GM12878 (cell line): ENCODE measurements around the gene HK2. TPM values are rescaled to one million over a fixed set of nuclear protein-coding genes. Genes with fewer than 3 reads are reported as not detected.

Experiments
- ATAC-seq: fragments of 200-7000 bp; cut with Tn5 transposase; 3 replicates; pipeline ENCODE4 v1.9.1; 2020; ENCODE audit warnings: mild to moderate bottlenecking, moderate library complexity
- BruUV-seq: library from RNA; stranded (reverse); fragments of 400-500 nt; replicated peaks from 2 replicates; lab custom pipeline; 2021; lab: Mats Ljungman, UMichigan
- CTCF ChIA-PET: fragments of 300-600 bp; sonication (Branson Sonifier 250); formaldehyde crosslinking; extraction: SDS; loops from one replicate; lab custom pipeline; 2021; ENCODE audit warnings: inconsistent platforms; lab: Yijun Ruan, JAX
- POLR2A ChIA-PET: fragments of 350-600 bp; formaldehyde crosslinking; extraction: SDS; loops from one replicate; lab custom pipeline; 2021; ENCODE audit warnings: inconsistent platforms; lab: Charles Lee
- RAD21 ChIA-PET: fragments of 300-600 bp; sonication (Branson Sonifier 250); formaldehyde crosslinking; loops from one replicate; lab custom pipeline; 2023; ENCODE audit warnings: antibody characterized with exemption; ENCODE audit not compliant: unreplicated experiment; lab: Charles Lee
- SMC1A ChIA-PET: fragments of 300-600 bp; sonication (Branson Sonifier 250); formaldehyde crosslinking; loops from one replicate; lab custom pipeline; 2023; ENCODE audit not compliant: unreplicated experiment, uncharacterized antibody; lab: Charles Lee
- DNase-seq: peaks from one replicate; pipeline ENCODE4 v3.0.0-alpha.2; 2011; ENCODE audit warnings: low read depth, low spot score
- FAIRE-seq: peaks from 3 replicates; lab custom pipeline; 2011; peaks lifted over from hg19 to GRCh38; lab: Jason Lieb, UNC
- H2AFZ ChIP-seq: 2 replicates; pipeline ENCODE4 v1.6.0; 2011; ENCODE audit warnings: low read depth, low read length, control low read depth; ENCODE audit not compliant: control insufficient read depth
- H3K27ac ChIP-seq: 2 replicates; pipeline ENCODE4 v1.5.1; 2011; ENCODE audit warnings: control low read depth; ENCODE audit not compliant: control insufficient read depth, insufficient read depth
- H3K27me3 ChIP-seq, 2 experiments: replicated peaks in 1 of 2; 2 replicates each; pipeline versions ENCODE4 v1.6.0 to v1.6.1; 2011; ENCODE audit warnings: low read length in 1 of 2; ENCODE audit not compliant: control insufficient read depth in 2 of 2, insufficient read depth in 2 of 2
- H3K36me3 ChIP-seq, 2 experiments: 2 replicates each; pipeline ENCODE4 v1.5.1; 2011; ENCODE audit warnings: low read length in 1 of 2; ENCODE audit not compliant: control insufficient read depth in 2 of 2, insufficient read depth in 2 of 2
- H3K4me1 ChIP-seq: 2 replicates; pipeline ENCODE4 v1.6.1; 2011; ENCODE audit warnings: mild to moderate bottlenecking, low read length, moderate library complexity, mixed read lengths; ENCODE audit not compliant: control insufficient read depth, insufficient read depth
- H3K4me2 ChIP-seq: 2 replicates; pipeline ENCODE4 v1.6.0; 2011; ENCODE audit warnings: control low read depth; ENCODE audit not compliant: control insufficient read depth, insufficient read depth
- H3K4me3 ChIP-seq: fragments of 200-600 bp; sonication (generic); 2 replicates; pipeline ENCODE4 v1.5.1; 2016
- H3K79me2 ChIP-seq: 2 replicates; pipeline ENCODE4 v1.6.0; 2011; ENCODE audit warnings: low read length; ENCODE audit not compliant: control insufficient read depth, insufficient read depth
- H3K9ac ChIP-seq: 2 replicates; pipeline ENCODE4 v1.8.0; 2011; ENCODE audit warnings: low read length, control low read depth, mixed read lengths; ENCODE audit not compliant: control insufficient read depth, insufficient read depth
- H3K9me3 ChIP-seq: replicated peaks from 3 replicates; pipeline ENCODE4 v1.5.1; 2011; ENCODE audit warnings: mild to moderate bottlenecking, low read length; ENCODE audit not compliant: control insufficient read depth, insufficient read depth
- H4K20me1 ChIP-seq: 2 replicates; pipeline ENCODE4 v1.6.0; 2011; ENCODE audit not compliant: control insufficient read depth, insufficient read depth
- FOXK2 ChIP-seq: fragments of 450-650 bp; IDR thresholded peaks from 2 replicates; pipeline ENCODE4 v1.6.1; 2017; ENCODE audit warnings: mild to moderate bottlenecking, moderate library complexity
- IKZF1 ChIP-seq: fragments of 450-650 bp; conservative IDR thresholded peaks from 2 replicates; pipeline ENCODE4 v1.6.1; 2017; ENCODE audit warnings: antibody characterized with exemption, mild to moderate bottlenecking
- MYB ChIP-seq: fragments of 150-350 bp; IDR thresholded peaks from 2 replicates; pipeline ENCODE4 v1.6.1; 2014; ENCODE audit warnings: mild to moderate bottlenecking, low read depth, low read length, borderline replicate concordance
- POLR2AphosphoS2 ChIP-seq: IDR thresholded peaks from 2 replicates; pipeline ENCODE4 v1.6.1; 2011; ENCODE audit warnings: low read depth, mild to moderate bottlenecking, low read length, improper control_type of control experiment, moderate library complexity
- RAD21 ChIP-seq: IDR thresholded peaks from 2 replicates; pipeline ENCODE4 v1.6.1; 2011; ENCODE audit warnings: mild to moderate bottlenecking, low read depth, low read length, moderate library complexity; ENCODE audit not compliant: insufficient read depth
- STAT3 ChIP-seq: IDR thresholded peaks from 2 replicates; pipeline ENCODE4 v1.6.1; 2011; ENCODE audit warnings: low read depth, low read length, improper control_type of control experiment
- WGBS: methylation state at CpG from one replicate; pipeline ENCODE4 v1.1.6; 2016; ENCODE audit warnings: low lambda C conversion rate; ENCODE audit not compliant: insufficient replicate concordance, insufficient coverage; ENCODE audit errors: missing lambda C conversion rate; 5-methylcytosine and 5-hydroxymethylcytosine counted together
- in situ Hi-C: fragments of 300-500 bp; cut with MboI; formaldehyde crosslinking; loops from 9 replicates; pipeline ENCODE4 v1.14.3; 2018; ENCODE audit warnings: mixed read lengths
- intact Hi-C: fragments of 100-400 bp; cut with micrococcal nuclease; formaldehyde crosslinking; loops from one replicate; pipeline ENCODE4 v1.14.2; 2022; ENCODE audit not compliant: unreplicated experiment
- polyA plus RNA-seq, 11 experiments: library from polyadenylated mRNA; depleted of rRNA in 4 of 11; unstranded in 6 of 11; stranded (reverse) in 5 of 11; fragments of >200 nt; fragmentation: Nextera tagmentation in 4 of 11; fragmentation: Illumina TruSeq in 1 of 11; extraction: Ambion mirVana in 4 of 11; extraction: Trizol in 1 of 11; gene quantifications; 1 replicate in 1 of 11; 2 replicates in 10 of 11; pipeline versions ENCODE4 v1.2.1 to v1.2.3, GENCODE V29; 2011 to 2016; ENCODE audit warnings: inconsistent platforms in 2 of 11, missing spikeins in 2 of 11, low read depth in 1 of 11
- total RNA-seq, 4 experiments: library from RNA; depleted of rRNA in 3 of 4; stranded (reverse); fragments of >200 nt in 3 of 4; fragmentation: Illumina TruSeq in 1 of 4; extraction: Trizol in 1 of 4; gene quantifications; 2 replicates each; pipeline versions ENCODE4 v1.2.1 to v1.2.3, GENCODE V29; 2013 to 2021
- TF ChIP-seq, protein P1 (sequence below): fragments of 450-650 bp; IDR thresholded peaks from 2 replicates; pipeline ENCODE4 v1.6.1; 2017; ENCODE audit warnings: mild to moderate bottlenecking

The HK2 gene
- total and polyA plus RNA-seq, 10 of the 15 experiments (the other 5 are each of a cell fraction or from before 2014, with no cell fraction given): 5.0 to 73.1 (median 20.2) TPM

DNA sequence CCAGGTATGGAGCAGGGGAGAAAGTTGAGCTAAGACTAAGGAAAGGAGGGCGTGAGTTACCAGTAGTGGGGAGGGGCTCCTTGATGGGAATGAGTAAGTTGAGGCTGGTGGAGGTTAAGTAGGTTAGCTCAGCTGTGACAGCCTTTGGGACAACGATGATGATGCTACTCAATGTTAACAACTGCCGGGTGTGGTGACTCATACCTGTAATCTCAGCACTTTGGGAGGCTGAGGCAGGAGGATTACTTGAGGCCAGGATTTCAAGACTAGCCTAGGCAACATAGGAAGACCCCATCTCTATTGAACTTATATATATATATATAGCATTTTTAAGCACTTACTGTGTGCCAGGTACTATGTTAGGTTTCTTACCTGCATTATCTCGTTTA, 48.4 kb downstream of the HK2 start:
- no peak overlapping the region for H2AFZ ChIP-seq
- no peak overlapping the region for H3K4me3 ChIP-seq
- intact Hi-C loops (no loop called here), in situ Hi-C loops (no loop called here)
- ChIA-PET RAD21 (no interaction called here), CTCF (no interaction called here), POLR2A (no interaction called here), SMC1A (no interaction called here)
- no peaks in the 10 kb centered on the region for H3K9me3 ChIP-seq
- BruUV-seq: no TSS peak
- no peaks in the 10 kb centered on the region for H3K27me3 ChIP-seq
- 0 out of 2 replicates have a peak, but pooled peaks have one; percentile 28 for TF ChIP-seq POLR2AphosphoS2
- no peak for TF ChIP-seq MYB
- H3K4me1 ChIP-seq: no peaks in the 10 kb centered on the region
- ATAC-seq (no peak), DNase-seq (no peak), FAIRE-seq (no peak)
- no peak overlapping the region for H3K27ac ChIP-seq
- 80% methylated on average over 4 of the region's 4 CpGs for WGBS
- no peak overlapping the region for H3K4me2 ChIP-seq
- peaks cover 55 to 71% of the 10 kb centered on the region in 2 experiments for H3K36me3 ChIP-seq
- no peak overlapping the region for H3K9ac ChIP-seq
- H4K20me1 ChIP-seq: no peaks in the 10 kb centered on the region; the same call in 1 of the 2 replicates
- H3K79me2 ChIP-seq: no peaks in the 10 kb centered on the region

DNA sequence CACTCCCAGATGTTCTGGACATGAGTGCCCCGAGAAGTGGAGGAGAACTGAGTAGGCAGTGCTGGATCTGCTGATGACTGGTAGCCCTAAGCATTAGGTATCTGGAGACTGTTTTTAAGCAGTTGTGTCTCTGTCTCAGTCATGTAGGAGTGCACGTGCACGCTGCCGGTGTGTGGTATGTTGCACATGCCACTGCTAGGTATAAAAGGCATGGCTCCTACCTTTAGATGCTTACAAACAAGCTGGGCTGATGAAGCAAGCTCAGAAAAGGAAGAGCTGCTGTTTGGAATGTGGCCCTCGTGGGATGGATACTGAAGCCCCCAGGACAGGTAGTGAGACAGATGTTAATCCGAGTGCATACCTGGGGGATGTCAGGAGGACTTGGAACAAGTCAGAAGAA, 49.1 kb downstream of the HK2 start:
- Histone ChIP-seq H3K79me2 (no peaks in the 10 kb centered on the region), H3K9ac (no peak overlapping the region), H3K27me3 (no peaks in the 10 kb centered on the region), H3K36me3 (peaks cover 51 to 67% of the 10 kb centered on the region in 2 experiments), H3K27ac (no peak overlapping the region), H3K4me1 (no peaks in the 10 kb centered on the region), H4K20me1 (no peaks in the 10 kb centered on the region; the same call in 1 of the 2 replicates), H3K4me2 (no peak overlapping the region), H2AFZ (no peak overlapping the region), H3K4me3 (no peak overlapping the region), H3K9me3 (no peaks in the 10 kb centered on the region)
- DNase-seq (no peak), FAIRE-seq (no peak), ATAC-seq (no peak)
- CTCF ChIA-PET: interaction anchor here (1.8 to 2.2 kb wide), 3 partner anchors 8 to 192 kb away, joined by 5 to 7 read pairs (median 7); no protein-coding TSS in a partner anchor
- RAD21 ChIA-PET: interaction anchor here (0.9 kb wide), 1 partner anchor 34 kb away, joined by 3 read pairs; no protein-coding TSS in a partner anchor
- no TSS peak for BruUV-seq
- in situ Hi-C loops: no loop called here
- POLR2A ChIA-PET: no interaction called here
- SMC1A ChIA-PET: interaction anchor here (0.6 to 2.9 kb wide), 5 partner anchors 10 to 192 kb away, joined by 3 to 8 read pairs (median 3); no protein-coding TSS in a partner anchor
- 97% methylated on average over 6 of the region's 6 CpGs for WGBS
- intact Hi-C loops: no loop called here
- no peak for TF ChIP-seq STAT3
- TF ChIP-seq FOXK2: no peak
- TF ChIP-seq, protein P1, sequence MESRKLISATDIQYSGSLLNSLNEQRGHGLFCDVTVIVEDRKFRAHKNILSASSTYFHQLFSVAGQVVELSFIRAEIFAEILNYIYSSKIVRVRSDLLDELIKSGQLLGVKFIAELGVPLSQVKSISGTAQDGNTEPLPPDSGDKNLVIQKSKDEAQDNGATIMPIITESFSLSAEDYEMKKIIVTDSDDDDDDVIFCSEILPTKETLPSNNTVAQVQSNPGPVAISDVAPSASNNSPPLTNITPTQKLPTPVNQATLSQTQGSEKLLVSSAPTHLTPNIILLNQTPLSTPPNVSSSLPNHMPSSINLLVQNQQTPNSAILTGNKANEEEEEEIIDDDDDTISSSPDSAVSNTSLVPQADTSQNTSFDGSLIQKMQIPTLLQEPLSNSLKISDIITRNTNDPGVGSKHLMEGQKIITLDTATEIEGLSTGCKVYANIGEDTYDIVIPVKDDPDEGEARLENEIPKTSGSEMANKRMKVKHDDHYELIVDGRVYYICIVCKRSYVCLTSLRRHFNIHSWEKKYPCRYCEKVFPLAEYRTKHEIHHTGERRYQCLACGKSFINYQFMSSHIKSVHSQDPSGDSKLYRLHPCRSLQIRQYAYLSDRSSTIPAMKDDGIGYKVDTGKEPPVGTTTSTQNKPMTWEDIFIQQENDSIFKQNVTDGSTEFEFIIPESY: no peak
- no peak for TF ChIP-seq IKZF1
- no peak for TF ChIP-seq RAD21
